Measurements from ENCODE around the gene USP31.

USP31 gene

DNA sequence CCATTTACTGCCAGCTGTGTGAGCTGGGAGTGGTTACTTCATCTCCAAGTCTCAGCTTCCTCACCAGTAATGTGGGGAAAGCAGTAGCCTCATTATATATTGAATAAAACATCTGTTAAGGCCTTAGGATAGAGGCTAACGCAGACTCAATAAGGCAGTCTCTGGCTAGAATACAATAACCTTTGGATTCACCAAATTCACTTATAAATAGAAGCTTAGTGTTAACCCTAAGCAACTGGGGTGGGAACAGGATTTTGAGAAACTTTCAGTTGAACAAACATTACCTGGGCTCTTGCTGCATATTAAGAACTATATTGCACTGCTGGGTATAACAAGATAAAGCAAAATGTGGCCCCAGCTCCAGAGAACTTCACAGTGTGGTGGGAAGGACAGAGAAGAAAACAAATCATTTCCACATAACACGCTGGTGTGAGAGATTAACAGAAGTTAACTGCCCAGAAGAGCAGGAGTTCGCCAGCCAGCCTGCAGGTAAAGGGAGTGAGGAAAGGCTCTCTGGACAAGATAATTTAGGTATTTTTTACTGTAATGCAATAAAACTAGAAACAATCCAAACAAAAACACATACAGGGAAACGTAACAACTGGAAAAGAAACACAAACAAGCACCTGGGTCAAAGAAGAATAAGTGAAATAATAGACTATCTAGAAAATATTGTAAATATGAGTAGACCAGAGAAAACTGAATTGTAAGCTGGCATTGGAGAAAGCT, 57.0 kb downstream of the USP31 start:
- no peak for DNase-seq

DNA sequence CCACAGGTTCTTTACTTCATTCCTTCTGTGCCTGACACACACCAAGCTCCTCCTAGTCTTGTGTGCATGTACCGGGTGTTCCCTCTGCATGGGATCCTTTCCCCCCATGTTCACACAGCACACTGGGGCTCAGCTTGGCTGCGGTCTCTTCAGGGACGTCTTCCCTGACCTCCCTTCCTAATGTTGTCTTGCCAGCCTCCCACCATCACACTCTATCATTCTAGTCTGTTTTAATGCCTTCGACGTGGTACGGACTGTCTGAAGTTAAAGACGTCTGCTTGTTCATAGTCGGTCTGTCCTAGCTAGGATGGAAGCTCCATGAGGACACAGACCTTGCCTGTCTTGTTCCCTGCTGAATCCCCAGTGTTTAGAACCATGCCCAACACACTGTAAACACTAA, 60.1 kb downstream of the USP31 start:
- no peak for DNase-seq

- DNase-seq, result no peak
These were observed 61.2 kb downstream of the USP31 start for GRCh38 chr16:23088018-23088417.

DNA sequence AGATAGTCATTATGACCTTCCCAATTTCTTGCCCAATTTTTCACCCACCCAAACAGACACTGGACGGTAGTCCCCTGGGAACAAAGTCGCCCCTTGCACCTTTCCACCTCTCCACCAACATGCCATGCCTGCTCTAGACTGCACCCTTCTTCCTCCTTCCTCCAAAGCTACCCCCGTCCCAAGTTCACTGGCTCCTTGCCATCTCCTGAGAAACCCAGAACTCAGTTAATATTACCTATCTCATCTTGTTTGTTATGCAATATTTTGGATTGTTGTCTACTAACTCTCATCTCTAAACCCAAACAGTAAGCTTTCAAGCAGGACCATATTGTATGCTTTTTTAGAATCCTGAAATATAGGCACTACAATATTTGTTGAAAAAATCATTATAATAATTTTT, 63.3 kb downstream of the USP31 start:
- no peak for DNase-seq

DNA sequence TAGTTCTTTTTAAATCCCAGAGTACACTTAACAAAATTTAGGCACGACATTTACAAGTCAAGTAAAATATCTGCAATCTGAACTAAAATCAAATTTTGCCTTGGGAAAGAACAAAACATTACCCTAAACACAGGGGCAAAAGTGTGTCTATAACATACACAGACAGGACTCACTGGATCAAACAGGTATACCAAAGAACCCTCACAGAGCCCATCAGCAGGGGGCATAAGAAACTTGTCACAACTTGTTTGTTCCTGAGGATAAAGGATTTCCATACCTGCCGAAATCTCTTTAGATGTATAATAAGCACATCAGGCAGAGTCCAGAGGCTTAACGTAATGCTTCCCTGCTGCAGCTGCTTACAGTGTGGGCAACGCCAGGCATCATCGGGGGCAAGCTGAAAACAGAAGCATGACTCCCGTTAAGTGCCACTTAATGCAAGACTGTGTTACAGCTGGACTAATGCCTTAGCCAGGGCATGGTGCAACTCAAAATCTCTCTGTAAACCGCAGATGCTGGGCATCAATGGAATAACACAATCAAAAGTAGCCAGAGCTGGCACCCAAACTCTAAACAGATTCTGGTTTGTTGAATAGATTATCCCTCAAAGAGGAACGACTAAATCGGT, 67.0 kb downstream of the USP31 start:
- DNase-seq, result no peak

GRCh38 chr16:23081675-23082119, 67.6 kb downstream of the USP31 start:
- DNase-seq, result peak; percentile 8

DNA sequence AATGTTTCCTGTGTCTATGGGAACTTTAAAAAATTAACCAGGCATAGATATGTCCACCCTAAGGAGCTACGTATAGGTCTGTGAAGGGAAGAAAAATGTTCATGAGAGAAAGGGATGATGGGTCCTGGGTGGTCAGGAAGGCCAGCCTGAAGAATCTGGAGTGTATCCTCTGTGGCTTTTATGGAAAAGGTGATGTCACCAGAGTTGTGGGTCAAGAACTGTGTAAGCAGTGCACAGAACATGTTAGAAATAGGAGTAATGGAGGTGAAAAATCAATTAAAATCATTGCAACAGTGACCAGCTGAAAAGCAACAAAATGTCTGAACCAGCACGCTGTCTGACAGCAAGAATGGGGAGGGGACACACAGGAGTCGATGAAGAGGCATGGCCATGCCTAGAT, 68.5 kb downstream of the USP31 start:
- no peak for DNase-seq

- no peak for DNase-seq
These were observed 68.9 kb downstream of the USP31 start for GRCh38 chr16:23080329-23080728.

DNA sequence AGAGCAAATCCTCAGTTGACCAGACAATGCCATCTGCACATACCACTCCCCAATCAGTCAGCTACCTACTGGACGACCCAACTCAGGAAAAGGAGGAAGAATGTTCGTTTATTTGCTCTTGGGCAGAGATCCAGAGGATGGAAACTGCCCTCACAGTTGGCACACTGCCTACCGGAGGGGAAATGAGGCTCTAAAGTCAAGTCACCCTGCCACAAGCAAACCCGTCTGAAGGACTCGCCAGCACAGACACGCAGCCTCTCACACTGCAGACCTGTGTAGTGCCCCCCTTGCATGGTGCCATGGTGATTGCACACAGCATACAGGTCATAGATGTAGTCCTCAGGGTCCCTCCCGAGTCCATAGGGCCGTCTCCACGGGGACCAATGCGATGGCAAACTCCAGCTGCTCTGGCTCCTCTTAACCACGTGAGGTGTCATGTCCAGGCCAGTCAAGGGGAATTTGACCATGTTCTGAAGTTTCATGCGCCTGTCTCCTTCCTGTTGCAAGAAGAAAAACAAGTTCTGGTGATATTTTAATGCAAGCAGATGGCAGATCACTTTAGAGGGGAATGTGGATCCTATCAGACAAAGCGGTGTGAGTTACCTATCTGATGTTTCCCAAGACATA, 69.5 kb downstream of the USP31 start:
- DNase-seq, result no peak

GRCh38 chr16:23074423-23074822, 74.8 kb downstream of the USP31 start:
- DNase-seq, result no peak

GRCh38 chr16:23072769-23073549, 76.3 kb downstream of the USP31 start:
- DNase-seq, result no peak

DNA sequence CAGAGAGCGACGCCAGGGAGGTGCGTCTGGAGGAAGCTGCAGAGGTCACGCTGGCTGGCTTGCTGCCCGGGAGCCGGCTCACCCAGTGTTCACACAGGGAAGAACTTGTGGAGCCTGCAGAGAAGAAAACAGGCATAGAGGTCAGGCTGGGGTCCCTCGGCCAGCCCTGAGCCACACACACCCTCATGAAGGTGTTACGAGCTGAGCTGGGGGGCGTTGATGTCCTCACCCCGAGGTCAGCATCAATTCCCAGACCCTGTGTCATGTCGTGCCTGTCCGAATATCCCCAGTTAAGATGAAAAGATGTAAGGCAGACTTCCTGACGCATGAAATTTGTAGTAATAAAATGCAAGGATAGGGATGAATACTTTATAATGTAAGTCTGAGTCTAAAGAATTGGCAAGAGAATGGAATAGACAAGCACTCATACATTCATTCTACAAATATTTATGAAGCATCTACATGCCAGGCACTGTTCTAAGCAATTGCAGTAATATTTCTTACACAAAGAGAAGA, 77.1 kb downstream of the USP31 start:
- DNase-seq, result no peak

DNA sequence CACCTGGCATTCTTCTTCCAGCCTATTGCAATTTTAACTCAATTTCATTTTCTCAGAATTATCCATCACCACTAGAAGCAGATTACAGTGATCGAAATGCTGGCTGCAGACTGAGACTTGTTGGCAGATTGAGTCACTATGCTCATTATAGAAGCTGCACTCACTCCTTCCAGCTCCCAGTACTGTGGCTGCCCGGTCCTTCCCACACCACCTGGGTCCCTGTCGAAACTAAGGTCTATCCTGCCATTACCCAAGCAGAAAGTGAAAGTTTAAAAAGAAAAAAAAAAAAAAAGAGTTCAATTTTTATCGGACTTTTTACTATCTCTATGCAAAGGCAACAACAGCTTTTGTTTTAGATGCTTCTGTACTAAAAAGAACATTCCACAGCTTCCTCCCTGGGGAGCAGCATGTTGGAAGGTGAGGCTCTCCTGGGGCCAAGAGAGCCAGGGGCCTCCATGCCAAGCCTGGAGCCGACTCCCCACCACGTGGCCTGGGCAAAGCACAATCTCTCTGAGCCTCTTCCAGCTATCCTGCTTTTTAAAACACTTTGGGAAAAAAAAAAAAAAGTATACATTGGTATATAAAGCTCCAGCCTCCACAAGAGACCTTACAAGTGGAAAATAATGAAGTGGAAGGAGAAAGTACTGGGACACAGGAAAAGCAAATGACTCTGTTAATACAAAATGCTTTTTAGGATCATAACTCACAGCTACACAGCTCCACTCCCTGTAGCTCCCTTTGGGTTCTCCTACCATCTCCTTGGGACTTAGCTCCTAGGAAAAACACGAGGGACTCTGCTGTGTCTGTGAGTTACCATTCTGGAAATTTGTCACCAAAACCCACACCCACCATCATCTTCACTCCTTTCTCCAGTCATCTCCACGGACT, 77.8 kb downstream of the USP31 start:
- no peak for DNase-seq

- DNase-seq, result no peak
These were observed 79.4 kb downstream of the USP31 start for GRCh38 chr16:23069844-23070243.

GRCh38 chr16:23068079-23068736, 81.0 kb downstream of the USP31 start:
- DNase-seq, result no peak

- no peak for DNase-seq
These were observed 82.6 kb downstream of the USP31 start for GRCh38 chr16:23066676-23067075.

DNA sequence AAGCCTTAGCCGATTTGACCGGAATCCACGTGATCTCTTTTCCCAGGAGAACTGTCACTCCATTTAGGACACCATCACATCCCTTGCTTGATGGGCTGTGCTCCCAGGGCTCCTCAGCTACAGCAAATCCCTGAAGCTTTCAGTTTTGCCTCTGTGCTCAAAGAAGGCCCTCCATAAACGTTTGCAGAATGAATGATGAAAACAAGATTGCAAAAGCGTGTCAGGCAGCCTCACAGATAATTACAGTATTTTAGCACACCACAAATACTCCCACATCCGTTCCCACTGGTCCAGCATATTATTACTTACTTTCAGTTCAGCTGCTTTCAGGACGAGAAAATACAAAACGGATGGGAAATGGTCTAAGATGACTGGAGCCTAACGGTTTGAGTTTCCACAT, 84.6 kb downstream of the USP31 start:
- DNase-seq, result no peak

- DNase-seq, result no peak
These were observed 86.7 kb downstream of the USP31 start for GRCh38 chr16:23062524-23062923.

DNA sequence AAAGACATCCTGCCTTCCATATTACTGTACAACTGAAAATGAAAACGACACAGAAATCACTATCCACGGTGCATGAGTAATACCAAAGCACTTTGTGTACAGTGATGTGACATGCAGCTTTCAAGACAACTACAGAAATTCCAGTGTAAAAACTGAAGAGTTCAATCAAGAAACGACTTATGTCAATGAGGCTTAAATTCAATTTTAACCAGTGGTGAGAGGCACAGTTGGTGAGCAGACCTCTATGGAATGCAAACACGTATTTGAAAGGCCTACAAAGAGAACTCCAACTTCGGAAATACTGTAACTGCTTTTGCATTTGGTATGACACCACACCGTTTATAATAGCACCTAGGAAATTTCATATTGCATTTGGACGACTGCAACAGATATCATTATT, 87.6 kb downstream of the USP31 start:
- DNase-seq, result peak; percentile 3

GRCh38 chr16:23060458-23061320, 88.6 kb downstream of the USP31 start:
- peak; percentile 25 for DNase-seq

DNA sequence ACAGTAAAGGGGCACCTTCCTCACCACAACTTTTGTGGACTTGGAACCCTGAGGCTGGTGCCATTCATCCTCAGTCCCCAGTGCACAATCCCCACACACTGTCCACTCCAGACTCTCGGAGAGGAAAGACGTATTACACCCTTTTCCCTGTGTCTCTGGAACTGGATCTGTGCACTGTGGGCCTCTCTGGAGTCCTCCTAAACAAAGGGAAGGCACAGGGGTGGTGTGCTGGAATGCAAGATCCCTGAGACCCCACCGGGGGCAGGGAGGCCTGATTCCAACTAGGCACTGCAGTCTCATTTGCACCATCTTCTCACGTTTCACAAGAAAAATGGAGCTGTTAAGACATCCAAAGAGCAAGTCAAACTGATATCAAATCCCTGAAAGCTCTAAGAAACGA, 89.8 kb downstream of the USP31 start:
- DNase-seq, result no peak
